H9 (cell line): ENCODE results near the gene TMED10. TPM values are rescaled to one million over a fixed set of nuclear protein-coding genes. Genes with fewer than 3 reads are reported as not detected.

Experiments used
- DNase-seq: peaks from one replicate; pipeline ENCODE4 v3.0.0-alpha.2; 2017
- H2AFZ ChIP-seq: one replicate; pipeline ENCODE4 v1.6.1; 2013; ENCODE audit warnings: mild to moderate bottlenecking, low read length, control low read depth, moderate library complexity
- H2AK5ac ChIP-seq: 2 replicates; pipeline ENCODE4 v1.6.1; 2013; ENCODE audit warnings: low read length, control low read depth, mixed read lengths; ENCODE audit not compliant: insufficient read length
- H2BK120ac ChIP-seq: one replicate; pipeline ENCODE4 v1.6.1; 2013; ENCODE audit warnings: low read depth, mild to moderate bottlenecking, low read length, control low read depth, inconsistent platforms; ENCODE audit not compliant: poor library complexity, severe bottlenecking
- H2BK12ac ChIP-seq: 2 replicates; pipeline ENCODE4 v1.6.1; 2013; ENCODE audit warnings: low read length, control low read depth, mixed read lengths, low read depth; ENCODE audit not compliant: insufficient read length
- H2BK15ac ChIP-seq: 2 replicates; pipeline ENCODE4 v1.6.1; 2013; ENCODE audit warnings: low read depth, low read length, control low read depth
- H2BK20ac ChIP-seq: one replicate; pipeline ENCODE4 v1.6.1; 2013; ENCODE audit warnings: low read depth, mild to moderate bottlenecking, low read length, control low read depth, inconsistent platforms; ENCODE audit not compliant: poor library complexity, severe bottlenecking
- H2BK5ac ChIP-seq: 2 replicates; pipeline ENCODE4 v1.6.1; 2013; ENCODE audit warnings: low read length, control low read depth, mixed read lengths; ENCODE audit not compliant: insufficient read length
- H3K14ac ChIP-seq: 2 replicates; pipeline ENCODE4 v1.6.1; 2013; ENCODE audit warnings: low read length, control low read depth; ENCODE audit not compliant: insufficient read depth
- H3K18ac ChIP-seq: 2 replicates; pipeline ENCODE4 v1.6.1; 2013; ENCODE audit warnings: low read depth, mild to moderate bottlenecking, mixed read lengths, low read length, control low read depth; ENCODE audit not compliant: insufficient read length
- H3K23ac ChIP-seq: 2 replicates; pipeline ENCODE4 v1.6.1; 2013; ENCODE audit warnings: low read length, control low read depth, mixed read lengths, low read depth; ENCODE audit not compliant: insufficient read length
- H3K23me2 ChIP-seq: 2 replicates; pipeline ENCODE4 v1.6.1; 2013; ENCODE audit warnings: low read depth, mild to moderate bottlenecking, mixed read lengths, low read length, control low read depth; ENCODE audit not compliant: insufficient read length, poor library complexity, severe bottlenecking
- H3K27ac ChIP-seq: 2 replicates; pipeline ENCODE4 v1.5.1; 2013; ENCODE audit warnings: low read length, control low read depth, mixed read lengths, low read depth; ENCODE audit not compliant: insufficient read length
- H3K27me3 ChIP-seq: 2 replicates; pipeline ENCODE4 v1.6.1; 2013; ENCODE audit warnings: low read length, control low read depth, inconsistent platforms; ENCODE audit not compliant: insufficient read depth
- H3K4ac ChIP-seq: 2 replicates; pipeline ENCODE4 v1.6.1; 2013; ENCODE audit warnings: low read depth, mild to moderate bottlenecking, control low read depth, inconsistent platforms, low read length, moderate library complexity
- H3K4me1 ChIP-seq: 2 replicates; pipeline ENCODE4 v1.6.1; 2013; ENCODE audit warnings: low read length, control low read depth, inconsistent platforms; ENCODE audit not compliant: insufficient read depth
- H3K4me2 ChIP-seq: 2 replicates; pipeline ENCODE4 v1.6.1; 2013; ENCODE audit warnings: low read length, control low read depth, mixed read lengths; ENCODE audit not compliant: insufficient read length, insufficient read depth
- H3K56ac ChIP-seq: 2 replicates; pipeline ENCODE4 v1.6.1; 2013; ENCODE audit warnings: low read depth, mild to moderate bottlenecking, mixed read lengths, low read length, control low read depth; ENCODE audit not compliant: insufficient read length
- H3K79me1 ChIP-seq: 2 replicates; pipeline ENCODE4 v1.6.1; 2013; ENCODE audit warnings: low read depth, mild to moderate bottlenecking, moderate library complexity, low read length, control low read depth, inconsistent platforms; ENCODE audit not compliant: insufficient read depth, poor library complexity, severe bottlenecking
- H3K79me2 ChIP-seq: 2 replicates; pipeline ENCODE4 v1.6.1; 2013; ENCODE audit warnings: low read length, control low read depth, inconsistent platforms; ENCODE audit not compliant: insufficient read depth
- H3K9ac ChIP-seq: 2 replicates; pipeline ENCODE4 v1.6.1; 2013; ENCODE audit warnings: low read length, control low read depth, mixed read lengths; ENCODE audit not compliant: insufficient read length; ENCODE audit errors: extremely low read depth
- H3K9me3 ChIP-seq: one replicate; pipeline ENCODE4 v1.6.1; 2013; ENCODE audit warnings: low read depth, low read length, inconsistent platforms; ENCODE audit not compliant: control insufficient read depth
- H3T11ph ChIP-seq: one replicate; pipeline ENCODE4 v1.6.1; 2013; ENCODE audit warnings: mild to moderate bottlenecking, low read length, control low read depth, inconsistent platforms
- H4K20me1 ChIP-seq: one replicate; pipeline ENCODE4 v1.6.1; 2013; ENCODE audit not compliant: control insufficient read depth, insufficient read length, insufficient read depth
- H4K5ac ChIP-seq: 2 replicates; pipeline ENCODE4 v1.6.1; 2013; ENCODE audit warnings: low read depth, mild to moderate bottlenecking, mixed read lengths, low read length, control low read depth; ENCODE audit not compliant: insufficient read length
- H4K8ac ChIP-seq: replicated peaks from 2 replicates; pipeline ENCODE4 v1.6.1; 2013; ENCODE audit warnings: low read length, control low read depth, mixed read lengths, low read depth; ENCODE audit not compliant: insufficient read length
- H4K91ac ChIP-seq: 2 replicates; pipeline ENCODE4 v1.6.1; 2013; ENCODE audit warnings: low read depth, mild to moderate bottlenecking, moderate library complexity, mixed read lengths, low read length, control low read depth; ENCODE audit not compliant: insufficient read length
- H3K27ac Mint-ChIP-seq, 3 experiments: 2 replicates in 2 of 3; 3 replicates in 1 of 3; pipeline ENCODE4 v1.8.0; 2020 to 2021; ENCODE audit warnings: mixed read lengths in 3 of 3, mild to moderate bottlenecking in 1 of 3, moderate library complexity in 1 of 3
- H3K27me3 Mint-ChIP-seq: 2 replicates; pipeline ENCODE4 v1.8.0; 2021; ENCODE audit warnings: low read depth, mild to moderate bottlenecking, moderate library complexity, mixed read lengths
- H3K36me3 Mint-ChIP-seq, 3 experiments: 2 replicates in 2 of 3; 3 replicates in 1 of 3; pipeline ENCODE4 v1.8.0; 2020 to 2021; ENCODE audit warnings: low read depth in 3 of 3, mixed read lengths in 3 of 3; ENCODE audit not compliant: insufficient read depth in 1 of 3
- H3K4me1 Mint-ChIP-seq, 2 experiments: 2 replicates each; pipeline ENCODE4 v1.8.0; 2020; ENCODE audit warnings: mixed read lengths in 2 of 2
- H3K4me3 Mint-ChIP-seq, 2 experiments: 2 replicates in 1 of 2; 3 replicates in 1 of 2; pipeline ENCODE4 v1.8.0; 2020 to 2021; ENCODE audit warnings: mild to moderate bottlenecking in 2 of 2, mixed read lengths in 2 of 2, moderate library complexity in 1 of 2
- H3K9me3 Mint-ChIP-seq, 2 experiments: 2 replicates in 1 of 2; 3 replicates in 1 of 2; pipeline ENCODE4 v1.8.0; 2020; ENCODE audit warnings: mild to moderate bottlenecking in 2 of 2, mixed read lengths in 2 of 2, moderate library complexity in 1 of 2
- CTCF ChIP-seq: fragments of 200-600 bp; sonication (generic); conservative IDR thresholded peaks from 3 replicates; pipeline ENCODE4 v1.8.0; 2021; ENCODE audit warnings: antibody characterized with exemption, mild to moderate bottlenecking
- WGBS: extraction: QIAGEN DNeasy Blood & Tissue Kit; methylation state at CpG from one replicate; pipeline ENCODE4 v1.1.7; 2013; ENCODE audit warnings: missing lambda C conversion rate, low lambda C conversion rate, mixed read lengths; ENCODE audit not compliant: insufficient read length; ENCODE audit errors: extremely low coverage; 5-methylcytosine and 5-hydroxymethylcytosine counted together
- total RNA-seq: library from RNA; stranded (reverse); gene quantifications from 2 replicates; pipeline ENCODE4 v1.2.1, GENCODE V29; 2021

Gene TMED10
- total RNA-seq, 1 experiment from 2014 or later = 176 TPM

DNA sequence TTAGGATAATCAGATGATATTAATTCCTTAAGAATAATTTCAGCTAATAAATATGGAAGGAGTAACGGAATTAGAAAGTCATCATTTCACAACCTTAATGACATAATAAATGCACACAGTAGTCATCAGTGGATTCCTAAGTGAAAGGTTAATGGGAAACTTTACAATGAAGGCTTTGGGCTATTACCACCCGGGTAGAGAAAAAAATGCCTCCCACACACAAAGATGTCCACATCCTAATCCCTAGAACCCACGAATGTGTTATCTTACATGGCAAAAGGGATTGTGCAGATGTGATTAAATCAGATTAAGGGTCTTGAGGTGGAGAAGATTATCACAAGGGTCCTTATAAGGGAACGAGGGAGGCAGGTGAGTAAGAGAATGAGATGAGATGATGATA is 5.6 kb downstream of the TMED10 start:
- H4K8ac ChIP-seq = no peak overlapping the region
- no peak overlapping the region for H3K4me3 Mint-ChIP-seq
- no peak overlapping the region for H3K18ac ChIP-seq
- H2AK5ac ChIP-seq = no peak overlapping the region
- H2BK5ac ChIP-seq = no peak overlapping the region
- H2AFZ ChIP-seq = no peak overlapping the region
- H3K4me1 ChIP-seq = no peaks in the 10 kb centered on the region
- H4K5ac ChIP-seq = no peak overlapping the region
- H3K27ac Mint-ChIP-seq = peak overlapping the region in 1 of 3 experiments; percentile 3; a peak in 1 of 7 replicates
- no peaks in the 10 kb centered on the region for H4K20me1 ChIP-seq
- no peak overlapping the region for H3K14ac ChIP-seq
- H3K56ac ChIP-seq = no peak overlapping the region
- H3K27me3 ChIP-seq = no peaks in the 10 kb centered on the region
- H3K27ac ChIP-seq = no peak overlapping the region
- H3K4me2 ChIP-seq = no peak overlapping the region
- H3K36me3 Mint-ChIP-seq = peaks cover 0 to 4% (median 0%) of the 10 kb centered on the region in 3 experiments; a peak in 1 of 7 replicates
- no peak overlapping the region for H2BK15ac ChIP-seq
- H2BK20ac ChIP-seq = no peak overlapping the region
- H3K23me2 ChIP-seq = no peaks in the 10 kb centered on the region
- no peak overlapping the region for H4K91ac ChIP-seq
- peaks cover 18% of the 10 kb centered on the region for H3K79me1 ChIP-seq
- H3T11ph ChIP-seq = no peak overlapping the region
- WGBS = no CpG with 5 or more reads among the region's 4 CpGs
- no peak for TF ChIP-seq CTCF
- H3K79me2 ChIP-seq = peaks cover 39% of the 10 kb centered on the region; the same call in 1 of the 2 replicates
- H3K9ac ChIP-seq = no peak overlapping the region
- no peak for DNase-seq
- H2BK12ac ChIP-seq = no peak overlapping the region
- H3K9me3 Mint-ChIP-seq = no peaks in the 10 kb centered on the region
- no peak overlapping the region for H2BK120ac ChIP-seq
- H3K9me3 ChIP-seq = no peaks in the 10 kb centered on the region
- no peak overlapping the region for H3K23ac ChIP-seq
- H3K27me3 Mint-ChIP-seq = no peaks in the 10 kb centered on the region
- H3K4me1 Mint-ChIP-seq = peaks cover 16 to 31% of the 10 kb centered on the region in 2 experiments
- H3K4ac ChIP-seq = no peak overlapping the region
